Stromal cell of bone marrow (primary cell): ENCODE results near the gene SLIT3.

Source experiments
- DNase-seq: peaks from one replicate; pipeline ENCODE4 v3.0.0-alpha.2; 2012; ENCODE audit warnings: low read depth

Gene SLIT3

GRCh38 chr5:168669668-168670378, 631.1 kb downstream of the SLIT3 start:
- no peak for DNase-seq

- DNase-seq = no peak
Observed at GRCh38 chr5:168669156-168669555, 631.8 kb downstream of the SLIT3 start.

DNA sequence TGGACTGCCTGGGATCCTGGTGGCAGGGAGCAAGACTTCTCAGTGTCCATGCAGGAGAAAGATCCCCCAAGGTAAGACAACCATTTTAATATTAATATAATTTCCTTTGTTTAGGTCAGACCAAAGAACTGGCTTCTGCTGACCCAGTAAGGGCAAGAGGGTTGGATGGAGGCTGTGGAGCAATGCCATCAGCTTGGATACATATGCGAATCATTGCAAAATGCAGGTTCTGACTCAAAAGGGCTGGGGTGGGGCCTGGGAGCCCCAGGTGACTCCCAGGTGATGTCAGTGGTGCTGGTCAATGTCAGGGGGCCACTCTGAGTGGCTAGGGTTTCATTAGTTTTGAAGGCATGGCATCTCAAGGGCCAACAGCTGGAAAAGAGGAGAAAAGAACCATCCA, 632.9 kb downstream of the SLIT3 start:
- DNase-seq = no peak

- DNase-seq = no peak
Observed at GRCh38 chr5:168667301-168667840, 633.6 kb downstream of the SLIT3 start.

GRCh38 chr5:168666356-168666755, 634.6 kb downstream of the SLIT3 start:
- no peak for DNase-seq

GRCh38 chr5:168663276-168664004, 637.5 kb downstream of the SLIT3 start:
- no peak for DNase-seq

DNA sequence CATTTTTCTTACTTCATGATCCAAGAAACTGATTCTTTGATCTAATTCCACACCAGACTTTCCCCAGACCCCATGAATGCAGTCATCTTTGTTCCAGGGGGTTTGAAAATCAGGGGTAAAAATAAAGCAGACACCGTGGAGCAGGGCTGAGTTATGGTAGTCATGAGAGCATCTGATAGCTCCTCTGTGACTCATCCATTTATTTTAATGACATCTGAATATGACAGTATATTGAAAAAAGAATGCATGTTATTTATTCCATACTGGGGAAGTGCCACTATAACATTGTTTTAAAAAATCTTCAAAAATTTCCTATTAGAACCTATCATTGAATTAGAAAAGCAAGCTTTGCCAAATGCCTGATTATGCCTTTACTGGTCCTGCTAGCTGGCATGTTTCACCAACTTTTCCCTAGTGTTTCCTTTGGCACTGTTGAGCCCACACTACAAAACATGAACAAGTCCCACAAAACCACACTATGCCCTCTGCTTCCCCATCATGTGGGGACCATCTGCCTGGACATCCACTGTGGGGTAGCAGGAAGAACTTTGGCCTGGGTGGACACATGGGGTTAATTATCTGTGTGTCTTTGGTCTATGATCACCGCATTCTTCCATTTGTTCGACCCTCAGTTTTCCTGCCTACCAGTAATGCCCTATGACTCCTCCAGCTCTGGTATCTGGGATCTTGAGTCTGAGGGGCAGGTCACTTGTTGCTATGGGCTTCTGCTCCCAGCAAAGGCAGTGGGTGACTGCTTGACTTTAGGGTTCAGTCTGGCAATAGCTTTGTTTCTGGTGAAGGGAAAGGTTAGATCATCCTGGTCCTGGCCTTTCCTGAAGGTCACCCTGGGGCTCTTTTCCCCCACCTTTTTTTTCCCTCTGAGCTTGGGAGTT, 639.1 kb downstream of the SLIT3 start:
- DNase-seq = no peak

- no peak for DNase-seq
Observed at GRCh38 chr5:168660691-168661090, 640.2 kb downstream of the SLIT3 start.

DNA sequence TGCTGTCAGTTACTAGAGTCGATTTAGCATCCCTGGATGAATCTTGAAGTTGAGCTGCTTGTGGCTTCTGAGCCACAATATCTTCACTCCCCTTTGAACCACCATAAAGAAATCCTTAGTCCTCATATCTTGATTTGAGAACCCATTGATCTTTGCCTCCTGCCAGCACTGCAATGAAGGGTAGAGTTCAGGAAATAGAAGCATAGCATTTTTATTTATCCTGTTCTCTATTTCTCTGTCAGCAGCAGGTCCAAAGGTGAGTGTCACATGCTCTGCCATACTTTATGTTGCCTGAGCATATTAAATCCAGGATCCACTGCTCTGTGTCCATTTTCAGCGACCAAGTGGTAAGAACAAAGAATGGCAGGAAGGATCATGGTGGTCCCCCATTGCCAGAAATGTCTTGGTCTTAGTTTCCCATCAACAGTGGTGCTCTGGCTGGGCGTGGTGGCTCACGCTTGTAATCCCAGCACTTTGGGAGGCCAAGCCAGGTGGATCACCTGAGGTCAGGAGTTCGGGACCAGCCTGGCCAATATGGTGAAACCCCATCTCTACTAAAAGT, 641.6 kb downstream of the SLIT3 start:
- DNase-seq = no peak

DNA sequence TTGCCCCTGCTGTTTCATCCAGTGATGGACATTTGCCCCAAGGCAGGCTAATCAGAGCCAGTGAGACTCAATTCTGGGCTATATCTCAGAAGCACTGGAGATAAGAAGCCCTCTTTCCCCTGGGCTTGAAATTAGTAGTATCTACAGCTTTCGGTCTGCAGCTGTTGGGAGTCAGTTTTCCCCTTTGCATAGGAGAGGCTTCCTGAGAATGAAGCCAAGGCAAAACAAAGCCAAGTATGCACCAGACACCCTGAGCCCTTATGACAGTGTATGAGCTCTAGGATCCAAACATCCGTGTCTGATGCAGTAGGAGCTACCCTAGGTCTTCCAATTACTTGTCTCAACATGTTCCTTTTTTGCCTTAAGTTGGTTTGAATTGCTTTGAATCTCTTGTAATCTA, 642.5 kb downstream of the SLIT3 start:
- DNase-seq = no peak

GRCh38 chr5:168656633-168657032, 644.3 kb downstream of the SLIT3 start:
- DNase-seq = peak; percentile 72

DNA sequence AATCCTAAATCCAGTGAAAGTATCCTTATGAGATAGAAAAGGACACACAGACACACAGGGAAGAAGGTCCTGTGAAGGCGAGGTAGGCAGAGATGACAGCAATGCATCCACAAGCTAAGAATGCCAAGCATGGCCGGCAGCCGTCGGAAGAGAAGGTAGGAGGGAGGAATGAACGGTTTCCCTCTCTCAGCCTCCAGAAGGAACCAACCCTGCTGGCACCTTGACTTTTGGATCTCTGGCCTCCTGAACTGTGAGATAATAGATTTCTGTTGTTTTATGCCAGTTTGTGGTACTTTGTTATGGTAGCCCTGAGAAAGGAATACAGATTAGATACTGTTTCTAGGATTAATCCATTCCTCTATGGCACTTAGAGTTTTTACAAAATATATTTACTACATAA, 645.6 kb downstream of the SLIT3 start:
- no peak for DNase-seq

GRCh38 chr5:168654211-168654721, 646.7 kb downstream of the SLIT3 start:
- DNase-seq = peak; percentile 77

DNA sequence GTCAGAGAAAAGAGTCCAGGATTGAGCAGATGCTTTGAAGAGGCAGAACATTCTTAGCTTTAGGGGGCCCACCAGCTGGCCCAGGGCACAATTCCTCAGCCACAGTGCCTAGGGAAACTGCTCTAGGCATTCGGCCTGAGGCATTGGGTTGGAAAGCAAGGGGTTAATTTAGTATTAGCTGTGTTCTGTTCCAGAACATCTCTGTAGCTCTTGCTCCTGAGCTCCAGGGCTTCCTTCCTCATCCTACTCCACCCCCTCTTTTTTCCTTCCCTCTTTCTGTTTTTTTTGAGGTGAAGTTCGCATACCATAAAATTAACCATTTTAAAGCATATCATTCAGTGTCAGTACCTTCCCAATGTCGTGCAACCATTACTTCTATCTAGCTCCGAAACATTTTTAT, 647.3 kb downstream of the SLIT3 start:
- DNase-seq = no peak

GRCh38 chr5:168651648-168652047, 649.3 kb downstream of the SLIT3 start:
- peak; percentile 90 for DNase-seq

GRCh38 chr5:168649306-168649705, 651.6 kb downstream of the SLIT3 start:
- no peak for DNase-seq

DNA sequence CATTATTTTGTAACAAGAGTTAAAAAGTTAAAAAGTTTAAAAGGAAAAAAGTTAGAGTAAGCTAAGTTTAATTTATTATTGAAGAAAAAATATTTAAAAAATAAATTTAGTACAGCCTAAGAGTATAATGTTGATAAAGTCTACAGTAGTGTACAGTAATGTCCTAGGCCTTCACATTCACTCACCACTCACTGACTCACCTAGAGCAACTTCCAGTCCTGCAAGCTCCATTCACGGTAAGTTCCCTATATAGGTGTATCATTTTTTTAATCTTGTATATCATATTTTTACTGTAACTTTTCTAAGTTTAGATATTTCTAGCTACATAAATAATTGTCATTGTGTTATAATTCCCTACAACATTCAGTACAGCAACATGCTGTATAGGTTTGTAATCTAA, 652.4 kb downstream of the SLIT3 start:
- DNase-seq = no peak

- DNase-seq = no peak
Observed at GRCh38 chr5:168648016-168648415, 652.9 kb downstream of the SLIT3 start.

- DNase-seq = no peak
Observed at GRCh38 chr5:168647083-168647482, 653.9 kb downstream of the SLIT3 start.

DNA sequence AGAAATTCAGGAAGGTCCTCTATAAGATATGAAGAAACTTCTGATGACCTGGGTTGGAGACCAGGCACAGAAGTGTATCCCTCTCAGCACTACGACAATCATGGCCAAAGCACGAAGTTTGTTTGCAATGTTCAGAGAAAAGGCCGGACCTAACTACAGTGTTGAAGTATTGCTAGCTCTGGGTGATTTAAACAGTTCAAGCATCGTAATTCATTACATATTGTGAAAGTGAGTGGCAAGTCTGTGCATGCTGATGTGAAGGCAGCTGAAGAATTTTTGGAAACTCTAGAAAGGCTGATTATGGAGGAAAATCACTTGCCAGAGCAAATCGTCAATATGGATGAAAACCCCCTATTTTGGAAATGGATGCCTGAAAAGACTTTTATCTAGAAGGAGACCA, 654.6 kb downstream of the SLIT3 start:
- no peak for DNase-seq

GRCh38 chr5:168645195-168645594, 655.7 kb downstream of the SLIT3 start:
- DNase-seq = no peak

- DNase-seq = no peak
Observed at GRCh38 chr5:168642019-168642418, 658.9 kb downstream of the SLIT3 start.
